H1 (cell line): ENCODE measurements around the gene CRYBB1. TPM values are rescaled to one million over a fixed set of nuclear protein-coding genes. Genes with fewer than 3 reads are reported as not detected.
A peak's percentile ranks its signal among the peaks of the same experiment; 100 is the strongest.

Experiments used
- CTCF ChIA-PET: fragments of 300-600 bp; sonication (Branson Sonifier 250); formaldehyde crosslinking; loops from one replicate; lab custom pipeline; 2021; ENCODE audit not compliant: partially characterized antibody; lab: Charles Lee
- POLR2A ChIA-PET: fragments of 300-600 bp; sonication (Branson Sonifier 250); formaldehyde crosslinking; loops from one replicate; lab custom pipeline; 2021; ENCODE audit warnings: inconsistent platforms; ENCODE audit not compliant: partially characterized antibody; lab: Charles Lee
- DNase-seq, 2 experiments: peaks; one replicate each; pipeline versions ENCODE4 v3.0.0 to v3.0.0-alpha.2; 2010 to 2022; ENCODE audit warnings: low spot score in 2 of 2, low read depth in 1 of 2, mixed read lengths in 1 of 2
- FAIRE-seq: peaks from 2 replicates; lab custom pipeline; 2011; peaks lifted over from hg19 to GRCh38; lab: Jason Lieb, UNC
- H2AFZ ChIP-seq: 2 replicates; pipeline ENCODE4 v1.8.1; 2012; ENCODE audit warnings: low read length, inconsistent platforms
- H2AK5ac ChIP-seq: 2 replicates; pipeline ENCODE4 v1.6.1; 2013; ENCODE audit warnings: low read depth, low read length
- H2BK120ac ChIP-seq: replicated peaks from 2 replicates; pipeline ENCODE3; 2013; ENCODE audit warnings: low read depth, low read length, inconsistent platforms
- H2BK12ac ChIP-seq: 2 replicates; pipeline ENCODE4 v1.6.1; 2013; ENCODE audit warnings: low read depth, low read length
- H2BK15ac ChIP-seq: 2 replicates; pipeline ENCODE4 v1.6.1; 2013; ENCODE audit warnings: low read length
- H2BK20ac ChIP-seq: 2 replicates; pipeline ENCODE4 v1.6.1; 2013; ENCODE audit warnings: low read length
- H2BK5ac ChIP-seq: 2 replicates; pipeline ENCODE4 v1.6.1; 2013; ENCODE audit warnings: low read depth, low read length
- H3K14ac ChIP-seq: 2 replicates; pipeline ENCODE4 v1.6.1; 2013; ENCODE audit warnings: inconsistent platforms; ENCODE audit not compliant: insufficient read length
- H3K18ac ChIP-seq: 2 replicates; pipeline ENCODE4 v1.6.1; 2013; ENCODE audit warnings: low read length; ENCODE audit errors: extremely low read depth
- H3K23ac ChIP-seq: 2 replicates; pipeline ENCODE4 v1.6.1; 2013; ENCODE audit warnings: inconsistent platforms; ENCODE audit not compliant: insufficient read length
- H3K23me2 ChIP-seq: 2 replicates; pipeline ENCODE4 v1.6.1; 2013; ENCODE audit warnings: low read depth, low read length
- H3K27ac ChIP-seq: 2 replicates; pipeline ENCODE4 v1.6.1; 2011; ENCODE audit warnings: low read depth, low read length, inconsistent platforms
- H3K27me3 ChIP-seq, 4 experiments: replicated peaks in 1 of 4; 1 replicate in 1 of 4; 2 replicates in 3 of 4; pipeline versions ENCODE4 v1.6.1 to v1.8.1; 2011 to 2013; ENCODE audit warnings: low read length in 3 of 4, mild to moderate bottlenecking in 3 of 4, inconsistent platforms in 2 of 4, mixed read lengths in 2 of 4, moderate library complexity in 1 of 4; ENCODE audit not compliant: control insufficient read depth in 3 of 4, insufficient read depth in 3 of 4; ENCODE audit errors: extremely low read depth in 1 of 4
- H3K36me3 ChIP-seq, 4 experiments: 2 replicates each; pipeline versions ENCODE4 v1.6.1 to v1.8.1; 2011 to 2013; ENCODE audit warnings: mild to moderate bottlenecking in 4 of 4, low read length in 3 of 4, moderate library complexity in 2 of 4, control low read depth in 1 of 4, inconsistent platforms in 1 of 4; ENCODE audit not compliant: insufficient read depth in 4 of 4, control insufficient read depth in 2 of 4
- H3K4ac ChIP-seq: replicated peaks from 2 replicates; pipeline ENCODE3; 2013; ENCODE audit warnings: low read length, low read depth, mixed read lengths, inconsistent platforms; ENCODE audit not compliant: insufficient read length
- H3K4me1 ChIP-seq, 4 experiments: replicated peaks in 1 of 4; 1 replicate in 1 of 4; 2 replicates in 3 of 4; pipeline versions ENCODE4 v1.6.1 to v1.8.1; 2011 to 2013; ENCODE audit warnings: low read length in 3 of 4, inconsistent platforms in 2 of 4, mixed read lengths in 1 of 4; ENCODE audit not compliant: insufficient read depth in 4 of 4, control insufficient read depth in 3 of 4
- H3K4me2 ChIP-seq, 2 experiments: 2 replicates each; pipeline versions ENCODE4 v1.6.1 to v1.8.1; 2011 to 2013; ENCODE audit warnings: low read depth in 2 of 2, low read length in 2 of 2, control low read depth in 1 of 2, inconsistent platforms in 1 of 2, mild to moderate bottlenecking in 1 of 2; ENCODE audit not compliant: insufficient read depth in 1 of 2
- H3K4me3 ChIP-seq, 4 experiments: fragments of 200-600, 300-600 bp in 1 of 4; sonication (generic), shearing (Covaris generic), sonication (Bioruptor Twin) in 1 of 4; 2 replicates each; pipeline versions ENCODE4 v1.5.1 to v1.8.1; 2011 to 2016; ENCODE audit warnings: low read length in 4 of 4, low read depth in 3 of 4, control low read depth in 2 of 4, inconsistent platforms in 2 of 4, mild to moderate bottlenecking in 2 of 4, mixed read lengths in 1 of 4, moderate library complexity in 1 of 4; ENCODE audit not compliant: insufficient read depth in 2 of 4; ENCODE audit errors: extremely low read depth in 1 of 4
- H3K56ac ChIP-seq: replicated peaks from 2 replicates; pipeline ENCODE3; 2013; ENCODE audit warnings: low read depth, mild to moderate bottlenecking, mixed read lengths, low read length, inconsistent platforms; ENCODE audit not compliant: insufficient read length
- H3K79me1 ChIP-seq: 2 replicates; pipeline ENCODE4 v1.6.1; 2013; ENCODE audit warnings: low read depth, low read length, control low read depth
- H3K79me2 ChIP-seq, 2 experiments: 2 replicates each; pipeline versions ENCODE4 v1.6.1 to v1.8.1; 2012 to 2013; ENCODE audit warnings: low read length in 2 of 2, mild to moderate bottlenecking in 2 of 2, inconsistent platforms in 1 of 2; ENCODE audit not compliant: insufficient read depth in 2 of 2, control insufficient read depth in 1 of 2
- H3K9ac ChIP-seq, 4 experiments: replicated peaks in 1 of 4; 1 replicate in 1 of 4; 2 replicates in 3 of 4; pipeline versions ENCODE4 v1.6.1 to v1.8.1; 2011 to 2013; ENCODE audit warnings: low read depth in 3 of 4, low read length in 3 of 4, control low read depth in 2 of 4, mild to moderate bottlenecking in 2 of 4, moderate library complexity in 2 of 4, inconsistent platforms in 1 of 4; ENCODE audit errors: extremely low read depth in 1 of 4
- H3K9me3 ChIP-seq, 2 experiments: 2 replicates each; pipeline versions ENCODE4 v1.6.1 to v1.8.1; 2012 to 2013; ENCODE audit warnings: mild to moderate bottlenecking in 2 of 2, moderate library complexity in 2 of 2, control low read depth in 1 of 2, inconsistent platforms in 1 of 2, low read depth in 1 of 2, low read length in 1 of 2, mixed read lengths in 1 of 2; ENCODE audit not compliant: insufficient read depth in 2 of 2
- H4K20me1 ChIP-seq, 2 experiments: replicated peaks in 1 of 2; 2 replicates each; pipeline versions ENCODE3 to v1.8.1; 2011 to 2013; ENCODE audit warnings: inconsistent platforms in 2 of 2, low read length in 2 of 2, mild to moderate bottlenecking in 1 of 2; ENCODE audit not compliant: insufficient read depth in 2 of 2, control insufficient read depth in 1 of 2
- H4K5ac ChIP-seq: 2 replicates; pipeline ENCODE4 v1.6.1; 2013; ENCODE audit warnings: low read length, low read depth, mixed read lengths, inconsistent platforms; ENCODE audit not compliant: insufficient read length
- H4K8ac ChIP-seq: 2 replicates; pipeline ENCODE4 v1.8.0; 2013; ENCODE audit warnings: mild to moderate bottlenecking, moderate library complexity, low read length, inconsistent platforms; ENCODE audit not compliant: insufficient read depth; ENCODE audit errors: extremely low read depth
- H4K91ac ChIP-seq: replicated peaks from 2 replicates; pipeline ENCODE3; 2013; ENCODE audit warnings: low read length, mixed read lengths, inconsistent platforms; ENCODE audit not compliant: insufficient read length
- EZH2 ChIP-seq: fragments of 200-600 bp; sonication (generic); IDR thresholded peaks from 2 replicates; pipeline ENCODE4 v1.7.1; 2012; ENCODE audit warnings: low read depth, mild to moderate bottlenecking, moderate library complexity, low read length, inconsistent platforms; ENCODE audit not compliant: severe bottlenecking
- MAX ChIP-seq: IDR thresholded peaks from 2 replicates; pipeline ENCODE4 v1.6.1; 2012; ENCODE audit warnings: inconsistent platforms
- WGBS, 2 experiments: shearing (Covaris generic) in 1 of 2; methylation state at CpG; one replicate each; pipeline versions ENCODE4 v1.1.6 to v1.1.7; 2013 to 2015; ENCODE audit warnings: low lambda C conversion rate in 2 of 2, mixed read lengths in 2 of 2, inconsistent platforms in 1 of 2, low coverage in 1 of 2, missing lambda C conversion rate in 1 of 2; ENCODE audit not compliant: insufficient replicate concordance in 2 of 2, insufficient coverage in 1 of 2, insufficient read length in 1 of 2; ENCODE audit errors: extremely low coverage in 1 of 2, missing lambda C conversion rate in 1 of 2; 5-methylcytosine and 5-hydroxymethylcytosine counted together
- polyA plus RNA-seq, 7 experiments: library from polyadenylated mRNA; depleted of rRNA in 3 of 7; stranded (reverse) in 5 of 7; unstranded in 2 of 7; fragments of >200 nt in 5 of 7; fragments of 200-250 nt in 2 of 7; gene quantifications; 1 replicate in 5 of 7; 2 replicates in 1 of 7; 4 replicates in 1 of 7; pipeline versions ENCODE4 v1.2.1 to v1.2.3, GENCODE V29; 2011 to 2013; ENCODE audit warnings: missing spikeins in 2 of 7, mixed read lengths in 2 of 7
- total RNA-seq: library from RNA; stranded (reverse); fragmentation: NEBNext Ultra II Directional; extraction: Animal tissue kit (Norgen Biotek cat#: 25700); gene quantifications from 2 replicates; pipeline ENCODE4 v1.2.1, GENCODE V29; 2021

The CRYBB1 gene
- total and polyA plus RNA-seq, 2 of the 8 experiments (the other 6 are each of a cell fraction or from before 2014, with no cell fraction given): 1.7 to 6.0 TPM

DNA sequence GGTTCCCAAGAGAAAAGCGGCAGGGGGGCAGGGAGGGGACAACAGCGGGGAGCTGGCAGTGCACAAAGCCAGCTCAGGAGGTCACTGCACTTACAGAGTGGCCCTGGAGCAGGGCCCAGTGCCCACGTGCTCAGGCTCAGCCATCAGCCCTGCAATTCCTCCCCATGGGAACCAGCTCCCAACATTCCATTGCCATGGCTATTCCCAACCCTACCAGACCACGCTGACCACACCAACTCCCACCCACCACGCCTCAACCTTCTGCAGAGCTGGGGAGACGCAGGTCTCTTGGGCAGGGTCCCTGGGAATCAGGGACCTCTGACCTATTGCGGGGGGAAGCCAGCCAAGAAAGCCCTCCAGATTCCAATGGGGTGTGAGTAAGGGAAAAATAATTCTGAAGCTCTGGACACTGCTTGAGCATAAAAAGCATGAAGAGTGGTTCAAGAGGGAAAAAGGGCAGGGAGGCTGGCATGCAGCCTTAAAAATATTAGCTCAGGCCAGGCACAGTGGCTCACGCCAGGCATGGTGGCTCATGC, 67.3 kb downstream of the CRYBB1 start:
- Histone ChIP-seq H3K14ac (no peak overlapping the region), H3K9ac (no peak overlapping the region), H3K79me2 (peaks cover 5 to 79% of the 10 kb centered on the region in 2 experiments; a peak in 3 of 4 replicates), H2BK20ac (0 out of 2 replicates have a peak overlapping the region, but pooled peaks have one; percentile 87), H3K23me2 (peaks cover 1% of the 10 kb centered on the region; the same call in 1 of the 2 replicates), H2AFZ (no peak overlapping the region)
- TF ChIP-seq MAX: peak; percentile 50; the same call in 1 of the 2 replicates
- no peak for TF ChIP-seq EZH2
- TF ChIP-seq, all 59 proteins: peak for 1
- peak overlapping the region; percentile 26 for H2BK5ac ChIP-seq
- ChIA-PET POLR2A (interaction anchor here (0.8 to 1.8 kb wide), 4 partner anchors 9 to 59 kb away, joined by 3 to 8 read pairs (median 3); no protein-coding TSS in a partner anchor), CTCF (interaction anchor here (1.1 to 1.4 kb wide), 4 partner anchors 13 to 122 kb away, joined by 3 to 6 read pairs (median 3); no protein-coding TSS in a partner anchor)
- H3K23ac ChIP-seq: no peak overlapping the region
- no peak overlapping the region; the same call in 1 of the 2 replicates for H3K27ac ChIP-seq
- H4K8ac ChIP-seq: no peak overlapping the region
- peaks cover 4% of the 10 kb centered on the region in 2 experiments for H4K20me1 ChIP-seq
- H3K4ac ChIP-seq: peak overlapping the region; percentile 13
- WGBS, 2 experiments: 81% methylated on average over 8 of the region's 8 CpGs; no CpG with 5 or more reads in 1 of the 2 experiments
- H3K4me2 ChIP-seq: no peak overlapping the region
- FAIRE-seq (no peak), DNase-seq (no peak)
- no peak overlapping the region for H2BK12ac ChIP-seq
- peaks cover 0 to 6% (median 0%) of the 10 kb centered on the region in 4 experiments; a peak in 1 of 8 replicates for H3K36me3 ChIP-seq
- peaks cover 12% of the 10 kb centered on the region for H3K79me1 ChIP-seq
- H2AK5ac ChIP-seq: peak overlapping the region; percentile 47; the same call in 1 of the 2 replicates
- peak overlapping the region; percentile 63 for H4K91ac ChIP-seq
- peak overlapping the region; percentile 55 for H3K18ac ChIP-seq
- H3K4me3 ChIP-seq: no peak overlapping the region
- H3K9me3 ChIP-seq: no peaks in the 10 kb centered on the region
- peaks cover 14 to 36% (median 23%) of the 10 kb centered on the region in 4 experiments for H3K4me1 ChIP-seq
- no peak overlapping the region for H2BK120ac ChIP-seq
- H3K56ac ChIP-seq: no peak overlapping the region
- no peak overlapping the region for H4K5ac ChIP-seq
- H3K27me3 ChIP-seq: no peaks in the 10 kb centered on the region
- H2BK15ac ChIP-seq: peak overlapping the region; percentile 88; the same call in 1 of the 2 replicates
